Inferior parietal cortex (tissue), 1 donor: ENCODE results near the gene SNX25.
"Not testable (repeated sequence)": the region's sequence is repeated elsewhere in the genome, so short reads cannot be mapped to it uniquely, and the experiment has no call there.

Experiments
- DNase-seq: peaks from one replicate; pipeline ENCODE4 v3.0.0-alpha.2; 2016; ENCODE audit errors: extremely low spot score

The SNX25 gene

GRCh38 chr4:185209031-185209851, at the start of gene SNX25:
Gene SNX25 (plus strand): TSS chr4:185209598. CDS start chr4:185209827, 229 bp downstream.
- peak; percentile 61 for DNase-seq

- no peak for DNase-seq
These were observed 43.8 kb upstream of the SNX25 start for GRCh38 chr4:185165605-185166063.

GRCh38 chr4:185167234-185167633, 42.2 kb upstream of the SNX25 start:
- DNase-seq: no peak

- DNase-seq: no peak
These were observed 37.9 kb upstream of the SNX25 start for GRCh38 chr4:185171373-185172071.

GRCh38 chr4:185179488-185179887, 29.9 kb upstream of the SNX25 start:
- no peak for DNase-seq

GRCh38 chr4:185182239-185182638, 27.2 kb upstream of the SNX25 start:
- DNase-seq: no peak

GRCh38 chr4:185183622-185184281, 25.6 kb upstream of the SNX25 start:
- DNase-seq: peak; percentile 97

- DNase-seq: no peak
These were observed 22.6 kb upstream of the SNX25 start for GRCh38 chr4:185186769-185187168.

GRCh38 chr4:185189606-185190305, 19.6 kb upstream of the SNX25 start:
- DNase-seq: no peak

GRCh38 chr4:185190306-185190856, 19.0 kb upstream of the SNX25 start:
- DNase-seq: no peak

- DNase-seq: no peak
These were observed 17.3 kb upstream of the SNX25 start for GRCh38 chr4:185192059-185192458.

GRCh38 chr4:185194924-185195888, 14.2 kb upstream of the SNX25 start:
- DNase-seq: no peak

- no peak for DNase-seq
These were observed 13.0 kb upstream of the SNX25 start for GRCh38 chr4:185196437-185196836.

- DNase-seq: not testable (repeated sequence)
These were observed 11.2 kb upstream of the SNX25 start for GRCh38 chr4:185198189-185198588.

- DNase-seq: no peak
These were observed 7.1 kb upstream of the SNX25 start for GRCh38 chr4:185201977-185202962.

- DNase-seq: peak; percentile 55
These were observed 6.4 kb upstream of the SNX25 start for GRCh38 chr4:185202984-185203485.

- DNase-seq: peak; percentile 86
These were observed 5.7 kb upstream of the SNX25 start, which contains the start of gene CFAP97 for GRCh38 chr4:185203486-185204237. Gene CFAP97 (minus strand): TSS chr4:185204000. CDS start chr4:185191196, 12,804 bp downstream.
